ENCODE measurements around the gene INHBB.

GRCh38 chr2:120350080-120350479 lies 4.1 kb downstream of the INHBB start:
- TF ChIP-seq CTCF (IDR thresholded peaks at IDR 0.05 in 2 of 3, conservative IDR thresholded peaks at IDR 0.05 in 1 of 3; ENCODE audit: borderline replicate concordance in 1 of 3, insufficient read depth in 1 of 3, low read depth in 2 of 3, low read length in 2 of 3), result no peak
- TF ChIP-seq, protein P1, sequence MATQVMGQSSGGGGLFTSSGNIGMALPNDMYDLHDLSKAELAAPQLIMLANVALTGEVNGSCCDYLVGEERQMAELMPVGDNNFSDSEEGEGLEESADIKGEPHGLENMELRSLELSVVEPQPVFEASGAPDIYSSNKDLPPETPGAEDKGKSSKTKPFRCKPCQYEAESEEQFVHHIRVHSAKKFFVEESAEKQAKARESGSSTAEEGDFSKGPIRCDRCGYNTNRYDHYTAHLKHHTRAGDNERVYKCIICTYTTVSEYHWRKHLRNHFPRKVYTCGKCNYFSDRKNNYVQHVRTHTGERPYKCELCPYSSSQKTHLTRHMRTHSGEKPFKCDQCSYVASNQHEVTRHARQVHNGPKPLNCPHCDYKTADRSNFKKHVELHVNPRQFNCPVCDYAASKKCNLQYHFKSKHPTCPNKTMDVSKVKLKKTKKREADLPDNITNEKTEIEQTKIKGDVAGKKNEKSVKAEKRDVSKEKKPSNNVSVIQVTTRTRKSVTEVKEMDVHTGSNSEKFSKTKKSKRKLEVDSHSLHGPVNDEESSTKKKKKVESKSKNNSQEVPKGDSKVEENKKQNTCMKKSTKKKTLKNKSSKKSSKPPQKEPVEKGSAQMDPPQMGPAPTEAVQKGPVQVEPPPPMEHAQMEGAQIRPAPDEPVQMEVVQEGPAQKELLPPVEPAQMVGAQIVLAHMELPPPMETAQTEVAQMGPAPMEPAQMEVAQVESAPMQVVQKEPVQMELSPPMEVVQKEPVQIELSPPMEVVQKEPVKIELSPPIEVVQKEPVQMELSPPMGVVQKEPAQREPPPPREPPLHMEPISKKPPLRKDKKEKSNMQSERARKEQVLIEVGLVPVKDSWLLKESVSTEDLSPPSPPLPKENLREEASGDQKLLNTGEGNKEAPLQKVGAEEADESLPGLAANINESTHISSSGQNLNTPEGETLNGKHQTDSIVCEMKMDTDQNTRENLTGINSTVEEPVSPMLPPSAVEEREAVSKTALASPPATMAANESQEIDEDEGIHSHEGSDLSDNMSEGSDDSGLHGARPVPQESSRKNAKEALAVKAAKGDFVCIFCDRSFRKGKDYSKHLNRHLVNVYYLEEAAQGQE (IDR thresholded peaks at IDR 0.05; ENCODE audit: low read depth), result no peak
- no peak for TF ChIP-seq CEBPB (IDR thresholded peaks at IDR 0.05; ENCODE audit: low read depth)
- no peak for TF ChIP-seq POLR2AphosphoS5 (IDR thresholded peaks at IDR 0.05; ENCODE audit: low read depth, low read length)
- no peak for TF ChIP-seq EZH2phosphoT487 (IDR thresholded peaks at IDR 0.05; ENCODE audit: borderline replicate concordance)
- no peak for TF ChIP-seq POLR2A (IDR thresholded peaks at IDR 0.05; ENCODE audit: borderline replicate concordance, extremely low read depth, insufficient read depth, insufficient read length)
- TF ChIP-seq, protein P2, sequence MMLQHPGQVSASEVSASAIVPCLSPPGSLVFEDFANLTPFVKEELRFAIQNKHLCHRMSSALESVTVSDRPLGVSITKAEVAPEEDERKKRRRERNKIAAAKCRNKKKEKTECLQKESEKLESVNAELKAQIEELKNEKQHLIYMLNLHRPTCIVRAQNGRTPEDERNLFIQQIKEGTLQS (IDR thresholded peaks at IDR 0.05), result no peak
- TF ChIP-seq EZH2 (IDR thresholded peaks at IDR 0.05), result no peak
- TF ChIP-seq SP1 (IDR thresholded peaks at IDR 0.05; ENCODE audit: low read depth), result no peak
- TF ChIP-seq JUND (IDR thresholded peaks at IDR 0.05), result no peak

Measured in HCT116 (cell line).